ENCODE results near the gene FBXO33.

DNA sequence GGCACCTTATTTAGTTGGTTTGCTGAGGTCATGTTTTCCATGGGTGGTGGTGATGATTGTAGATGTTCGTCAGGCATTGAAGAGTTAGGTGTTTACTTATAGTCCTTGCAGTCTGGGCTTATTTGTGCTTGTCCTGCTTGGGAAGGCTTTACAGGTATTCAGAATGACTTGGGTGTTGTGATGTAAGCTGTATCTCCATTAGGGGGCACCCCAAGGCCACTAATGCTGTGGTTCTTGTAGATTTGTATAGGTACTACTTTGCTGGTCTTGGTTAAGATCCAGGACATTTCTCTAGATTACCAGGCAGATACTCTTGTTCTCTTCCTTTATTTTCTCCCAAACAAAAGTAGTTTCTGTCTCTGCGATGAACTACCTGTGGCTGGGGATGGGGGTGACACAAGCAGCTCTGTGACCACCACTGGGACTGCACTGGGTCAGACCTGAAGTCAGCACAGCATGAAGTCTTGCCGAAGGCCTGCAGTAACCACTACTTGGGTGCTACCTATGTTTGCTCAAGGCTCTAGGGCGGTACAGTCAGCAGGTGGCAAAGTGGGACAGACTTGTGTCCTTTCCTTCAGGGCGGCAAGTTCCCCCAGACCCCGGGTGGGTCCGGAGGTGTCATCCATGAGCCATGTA is 35.8 kb upstream of the FBXO33 start:
- TF ChIP-seq, protein P1, sequence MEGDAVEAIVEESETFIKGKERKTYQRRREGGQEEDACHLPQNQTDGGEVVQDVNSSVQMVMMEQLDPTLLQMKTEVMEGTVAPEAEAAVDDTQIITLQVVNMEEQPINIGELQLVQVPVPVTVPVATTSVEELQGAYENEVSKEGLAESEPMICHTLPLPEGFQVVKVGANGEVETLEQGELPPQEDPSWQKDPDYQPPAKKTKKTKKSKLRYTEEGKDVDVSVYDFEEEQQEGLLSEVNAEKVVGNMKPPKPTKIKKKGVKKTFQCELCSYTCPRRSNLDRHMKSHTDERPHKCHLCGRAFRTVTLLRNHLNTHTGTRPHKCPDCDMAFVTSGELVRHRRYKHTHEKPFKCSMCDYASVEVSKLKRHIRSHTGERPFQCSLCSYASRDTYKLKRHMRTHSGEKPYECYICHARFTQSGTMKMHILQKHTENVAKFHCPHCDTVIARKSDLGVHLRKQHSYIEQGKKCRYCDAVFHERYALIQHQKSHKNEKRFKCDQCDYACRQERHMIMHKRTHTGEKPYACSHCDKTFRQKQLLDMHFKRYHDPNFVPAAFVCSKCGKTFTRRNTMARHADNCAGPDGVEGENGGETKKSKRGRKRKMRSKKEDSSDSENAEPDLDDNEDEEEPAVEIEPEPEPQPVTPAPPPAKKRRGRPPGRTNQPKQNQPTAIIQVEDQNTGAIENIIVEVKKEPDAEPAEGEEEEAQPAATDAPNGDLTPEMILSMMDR (IDR thresholded peaks at IDR 0.05; ENCODE audit: insufficient read depth, low read length, poor library complexity, severe bottlenecking): peak; percentile 51
- no peak for TF ChIP-seq EZH2phosphoT487 (conservative IDR thresholded peaks at IDR 0.05; ENCODE audit: low read length)
